HUES48 (cell line): ENCODE results near the gene NME4.
"Not testable (repeated sequence)": the region's sequence is repeated elsewhere in the genome, so short reads cannot be mapped to it uniquely, and the experiment has no call there.

ENCODE experiments used
- H3K27ac ChIP-seq: one replicate; pipeline ENCODE4 v1.7.0; 2013; ENCODE audit warnings: low read depth, low read length, inconsistent platforms
- H3K27me3 ChIP-seq: 2 replicates; pipeline ENCODE4 v1.6.1; 2013; ENCODE audit warnings: mild to moderate bottlenecking, low read length; ENCODE audit not compliant: control insufficient read depth, insufficient read depth
- H3K36me3 ChIP-seq: 2 replicates; pipeline ENCODE4 v1.6.1; 2013; ENCODE audit warnings: low read length; ENCODE audit not compliant: control insufficient read depth, insufficient read depth
- H3K4me1 ChIP-seq: 2 replicates; pipeline ENCODE4 v1.6.1; 2013; ENCODE audit warnings: mild to moderate bottlenecking, low read length; ENCODE audit not compliant: control insufficient read depth, insufficient read depth
- H3K4me3 ChIP-seq: 2 replicates; pipeline ENCODE4 v1.5.1; 2013; ENCODE audit warnings: mild to moderate bottlenecking, low read depth, low read length
- H3K9ac ChIP-seq: 2 replicates; pipeline ENCODE4 v1.6.1; 2013; ENCODE audit warnings: mild to moderate bottlenecking, low read depth, low read length, moderate library complexity
- H3K9me3 ChIP-seq: 2 replicates; pipeline ENCODE4 v1.6.1; 2013; ENCODE audit warnings: low read length; ENCODE audit not compliant: control insufficient read depth, insufficient read depth

NME4 gene

GRCh38 chr16:397135-397661, at the start of gene NME4:
Gene NME4 (plus strand): TSS chr16:397199. CDS start chr16:397223, 24 bp downstream.
- Histone ChIP-seq H3K4me1 (peaks cover 9% of the 10 kb centered on the region; the same call in 1 of the 2 replicates), H3K4me3 (peak within 1 kb of the TSS; percentile 73), H3K27ac (peak within 1 kb of the TSS; percentile 90), H3K27me3 (no peaks in the 10 kb centered on the region), H3K36me3 (peaks cover 24% of the 10 kb centered on the region), H3K9me3 (no peaks in the 10 kb centered on the region), H3K9ac (peak within 1 kb of the TSS; percentile 84)

- Histone ChIP-seq H3K36me3 (peaks cover 37% of the 10 kb centered on the region), H3K4me1 (no peaks in the 10 kb centered on the region), H3K9me3 (no peaks in the 10 kb centered on the region), H3K9ac (no peak overlapping the region), H3K27me3 (no peaks in the 10 kb centered on the region), H3K27ac (no peak overlapping the region), H3K4me3 (no peak overlapping the region)
Measured at GRCh38 chr16:347203-347602, 49.8 kb upstream of the NME4 start.

DNA sequence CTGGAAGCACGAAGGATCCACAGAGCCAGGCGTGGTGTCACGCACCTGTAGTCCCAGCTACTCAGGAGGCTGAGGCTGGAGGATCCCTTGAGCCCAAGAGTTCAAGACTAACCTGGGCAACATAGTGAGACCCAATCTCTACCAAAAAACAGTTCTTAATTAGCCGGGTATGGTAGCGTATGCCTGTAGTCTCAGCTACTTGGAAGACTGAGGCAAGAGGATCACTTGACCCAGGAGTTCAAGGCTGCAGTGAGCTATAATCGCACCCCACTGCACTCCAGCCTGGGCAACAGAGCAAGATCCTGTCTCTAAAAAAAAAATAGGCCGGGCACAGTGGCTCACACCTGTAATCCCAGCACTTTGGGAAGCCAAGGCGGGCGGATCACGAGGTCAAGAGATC, 48.5 kb upstream of the NME4 start:
- H3K36me3 ChIP-seq: peaks cover 37% of the 10 kb centered on the region
- H3K9ac ChIP-seq, H3K9me3 ChIP-seq, H3K27me3 ChIP-seq, H3K4me3 ChIP-seq, H3K4me1 ChIP-seq, H3K27ac ChIP-seq: not testable (repeated sequence)

GRCh38 chr16:349211-349610, 47.8 kb upstream of the NME4 start:
- Histone ChIP-seq H3K4me1 (no peaks in the 10 kb centered on the region), H3K27ac (no peak overlapping the region), H3K9me3 (no peaks in the 10 kb centered on the region), H3K4me3 (no peak overlapping the region), H3K36me3 (peaks cover 37% of the 10 kb centered on the region), H3K27me3 (no peaks in the 10 kb centered on the region), H3K9ac (no peak overlapping the region)

- Histone ChIP-seq H3K9me3 (no peaks in the 10 kb centered on the region), H3K4me1 (no peaks in the 10 kb centered on the region), H3K4me3 (no peak overlapping the region), H3K36me3 (peaks cover 28% of the 10 kb centered on the region), H3K9ac (no peak overlapping the region), H3K27me3 (no peaks in the 10 kb centered on the region), H3K27ac (no peak overlapping the region)
Measured at GRCh38 chr16:350203-350602, 46.8 kb upstream of the NME4 start.

- Histone ChIP-seq H3K4me3 (peak overlapping the region; percentile 68), H3K36me3 (peaks cover 12% of the 10 kb centered on the region), H3K9me3 (no peaks in the 10 kb centered on the region), H3K27me3 (no peaks in the 10 kb centered on the region), H3K4me1 (no peaks in the 10 kb centered on the region), H3K9ac (peak overlapping the region; percentile 77), H3K27ac (no peak overlapping the region)
Measured at GRCh38 chr16:351804-352520, 45.0 kb upstream of the NME4 start.

GRCh38 chr16:352547-353403, 44.2 kb upstream of the NME4 start, which contains the start of gene AXIN1:
Gene AXIN1 (minus strand): TSS chr16:352723. CDS start chr16:347025, 5,698 bp downstream.
- peaks cover 12% of the 10 kb centered on the region for H3K36me3 ChIP-seq
- H3K4me1 ChIP-seq: no peaks in the 10 kb centered on the region
- peak within 1 kb of the TSS; percentile 68 for H3K4me3 ChIP-seq
- peak within 1 kb of the TSS; percentile 77 for H3K9ac ChIP-seq
- no peak within 1 kb of the TSS for H3K27ac ChIP-seq
- no peaks in the 10 kb centered on the region for H3K9me3 ChIP-seq
- H3K27me3 ChIP-seq: no peaks in the 10 kb centered on the region

- Histone ChIP-seq H3K27ac (no peak overlapping the region), H3K36me3 (peaks cover 12% of the 10 kb centered on the region), H3K4me1 (no peaks in the 10 kb centered on the region), H3K9ac (no peak overlapping the region), H3K27me3 (no peaks in the 10 kb centered on the region), H3K4me3 (peak overlapping the region; percentile 54), H3K9me3 (no peaks in the 10 kb centered on the region)
Measured at GRCh38 chr16:353404-354290, 43.4 kb upstream of the NME4 start.

DNA sequence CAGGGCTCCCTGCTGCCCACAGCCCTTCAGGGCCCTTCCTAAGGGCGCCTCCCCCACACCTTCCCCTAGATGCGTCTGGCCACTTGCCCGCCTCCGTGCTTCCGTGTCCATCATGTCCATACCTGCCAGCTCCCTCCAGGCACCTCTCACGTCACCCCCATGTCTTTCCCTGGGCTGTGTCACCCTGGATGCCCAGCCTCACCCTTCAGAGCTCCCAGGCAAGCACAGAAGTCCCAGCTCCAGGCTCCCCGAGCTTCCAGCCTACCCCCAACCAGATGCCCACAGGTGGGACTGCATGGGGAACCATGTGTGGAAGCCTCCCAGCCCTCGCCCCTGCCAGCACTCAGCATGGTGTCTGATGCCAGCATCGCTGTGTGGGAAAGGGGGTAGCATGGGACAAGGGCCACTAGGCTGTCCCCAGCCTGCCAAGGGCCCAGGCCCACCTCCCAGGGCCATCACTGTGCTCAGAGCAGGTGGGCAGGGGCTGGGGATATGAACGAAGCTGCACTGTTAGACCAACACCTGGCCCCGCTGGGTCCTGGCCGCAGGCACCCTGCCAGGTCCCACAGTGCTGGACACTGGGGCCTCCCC, 42.6 kb upstream of the NME4 start:
- no peaks in the 10 kb centered on the region for H3K27me3 ChIP-seq
- H3K27ac ChIP-seq: no peak overlapping the region
- H3K4me3 ChIP-seq: no peak overlapping the region
- no peaks in the 10 kb centered on the region for H3K4me1 ChIP-seq
- H3K9ac ChIP-seq: no peak overlapping the region
- H3K36me3 ChIP-seq: peaks cover 11% of the 10 kb centered on the region
- H3K9me3 ChIP-seq: no peaks in the 10 kb centered on the region

- no peak overlapping the region for H3K9ac ChIP-seq
- H3K36me3 ChIP-seq: peaks cover 6% of the 10 kb centered on the region
- H3K4me3 ChIP-seq: no peak overlapping the region
- no peaks in the 10 kb centered on the region for H3K4me1 ChIP-seq
- no peaks in the 10 kb centered on the region for H3K9me3 ChIP-seq
- H3K27me3 ChIP-seq: no peaks in the 10 kb centered on the region
- no peak overlapping the region for H3K27ac ChIP-seq
Measured at GRCh38 chr16:354971-355461, 42.0 kb upstream of the NME4 start.
